SH-SY5Y (cell line): ENCODE measurements around the gene SPINK14.

Source experiments
- GATA2 ChIP-seq: IDR thresholded peaks from 2 replicates; pipeline ENCODE4 v1.6.1; 2011; ENCODE audit warnings: mild to moderate bottlenecking, low read depth, low read length
- GATA3 ChIP-seq: IDR thresholded peaks from 2 replicates; pipeline ENCODE4 v1.6.1; 2011; ENCODE audit warnings: low read depth, mild to moderate bottlenecking, low read length, moderate library complexity

DNA sequence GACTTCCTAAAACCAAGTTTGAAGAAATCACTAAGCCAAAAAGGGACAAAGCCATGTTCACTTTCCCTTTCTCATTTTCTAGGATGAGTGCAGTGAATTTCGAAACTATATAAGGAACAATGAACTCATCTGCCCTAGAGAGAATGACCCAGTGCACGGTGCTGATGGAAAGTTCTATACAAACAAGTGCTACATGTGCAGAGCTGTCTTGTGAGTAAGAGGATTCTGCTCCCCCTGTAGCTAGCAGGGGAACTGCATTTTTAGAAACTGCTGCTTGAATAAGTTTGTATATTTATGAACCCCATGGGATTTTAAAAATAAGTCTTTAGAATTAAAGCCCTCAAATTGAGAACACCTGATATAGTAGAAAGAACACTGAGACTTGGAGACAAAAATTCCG is 42.7 kb upstream of the SPINK14 start:
- TF ChIP-seq GATA2 = no peak
- TF ChIP-seq GATA3 = no peak
